ENCODE measurements around the gene TMEM182. TPM values are rescaled to one million over a fixed set of nuclear protein-coding genes. Genes with fewer than 3 reads are reported as not detected.

The TMEM182 gene
- total and polyA plus RNA-seq, 9 of the 15 experiments (the other 6 are each of a cell fraction or from before 2014, with no cell fraction given) = 5.2 to 11.4 (median 7.5) TPM

GRCh38 chr2:102841107-102841840 is 79.4 kb downstream of the TMEM182 start (continued):
- TF ChIP-seq REST (IDR thresholded peaks at IDR 0.05; ENCODE audit: borderline replicate concordance) (peak; percentile 29; the same call in 1 of the 2 replicates), REST (CRISPR knock-in tag; IDR thresholded peaks at IDR 0.05; ENCODE audit: low read depth) (no peak), CEBPB (tag; IDR thresholded peaks at IDR 0.05) (no peak)

All from K562 (cell line).